DMS153 treated with DMSO at 0.1 percent for 48 hours (cell line): ENCODE measurements around the gene LIPM.
A peak's percentile ranks its signal among the peaks of the same experiment; 100 is the strongest.
"Not testable (repeated sequence)": the region's sequence is repeated elsewhere in the genome, so short reads cannot be mapped to it uniquely, and the experiment has no call there.

ENCODE experiments used
- DNase-seq: peaks from one replicate; lab custom pipeline; 2025; ENCODE audit not compliant: unreplicated experiment; lab: John Stamatoyannopoulos, UW

LIPM gene

GRCh38 chr10:88837632-88838031, 35.1 kb downstream of the LIPM start:
- DNase-seq = not testable (repeated sequence)

DNA sequence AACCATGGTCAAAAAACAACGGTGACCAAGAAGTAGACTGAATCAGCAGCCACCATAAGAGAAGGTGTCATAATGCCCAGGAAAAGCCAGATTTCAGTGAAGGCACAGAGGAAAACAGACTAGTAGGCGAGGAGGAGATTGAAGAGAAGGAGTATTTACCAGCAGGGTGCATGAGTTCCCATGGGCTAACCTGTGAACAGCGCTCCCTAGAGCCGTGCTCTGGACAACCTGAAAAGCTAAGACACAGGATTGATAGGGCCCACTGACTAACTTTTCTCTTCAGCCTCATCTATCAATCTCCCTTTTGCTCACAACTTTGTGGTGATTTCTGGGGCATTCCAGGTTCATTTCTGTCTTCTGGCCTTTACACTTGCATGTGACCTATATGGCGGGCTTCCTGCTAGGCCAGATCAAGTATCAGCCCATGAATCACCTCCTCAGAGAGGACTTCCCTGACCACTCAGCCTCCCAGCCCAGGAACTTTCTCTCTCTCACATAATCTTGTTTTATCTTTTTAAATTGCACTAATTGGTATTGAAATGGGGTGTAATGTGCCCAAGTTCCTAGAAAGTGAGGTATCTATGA, 36.3 kb downstream of the LIPM start:
- no peak for DNase-seq

DNA sequence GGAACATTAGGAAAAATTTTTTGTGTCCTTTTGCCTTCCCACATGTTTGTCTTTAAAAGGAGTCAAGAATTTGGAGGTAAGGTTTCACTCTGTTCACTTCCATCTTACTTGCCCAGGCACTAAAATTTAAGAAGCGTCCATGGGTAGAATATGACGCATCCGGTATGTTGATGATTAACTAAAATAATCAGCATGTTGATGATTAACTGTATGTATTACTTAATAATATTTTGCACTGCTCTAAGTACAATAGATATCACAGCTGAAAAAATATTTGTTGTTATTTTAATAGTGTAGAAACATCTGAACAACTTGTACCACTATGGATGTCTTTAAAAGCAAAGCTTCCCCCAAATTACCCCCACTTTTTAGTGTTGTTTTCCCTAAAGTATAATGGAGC, 37.6 kb downstream of the LIPM start:
- DNase-seq = no peak

DNA sequence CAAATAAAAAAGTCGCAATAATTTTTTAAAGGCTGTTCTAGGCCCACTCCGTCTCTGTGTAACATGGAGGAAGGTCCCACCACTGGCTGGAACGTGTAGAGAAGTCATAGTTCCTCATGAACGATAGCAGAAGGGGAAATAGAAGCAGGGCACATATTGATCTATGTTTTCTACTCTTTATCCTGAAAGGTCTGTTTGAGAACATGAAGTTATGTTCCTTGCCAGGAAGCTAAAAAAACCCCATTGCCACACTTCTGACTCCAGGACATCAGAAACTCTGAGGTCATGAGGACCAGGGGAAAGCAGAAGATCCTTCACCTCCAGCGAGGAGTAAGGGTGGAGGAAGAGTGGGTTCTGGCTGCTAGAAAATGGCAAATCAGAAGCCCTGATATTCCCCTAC, 38.4 kb downstream of the LIPM start:
- no peak for DNase-seq

DNA sequence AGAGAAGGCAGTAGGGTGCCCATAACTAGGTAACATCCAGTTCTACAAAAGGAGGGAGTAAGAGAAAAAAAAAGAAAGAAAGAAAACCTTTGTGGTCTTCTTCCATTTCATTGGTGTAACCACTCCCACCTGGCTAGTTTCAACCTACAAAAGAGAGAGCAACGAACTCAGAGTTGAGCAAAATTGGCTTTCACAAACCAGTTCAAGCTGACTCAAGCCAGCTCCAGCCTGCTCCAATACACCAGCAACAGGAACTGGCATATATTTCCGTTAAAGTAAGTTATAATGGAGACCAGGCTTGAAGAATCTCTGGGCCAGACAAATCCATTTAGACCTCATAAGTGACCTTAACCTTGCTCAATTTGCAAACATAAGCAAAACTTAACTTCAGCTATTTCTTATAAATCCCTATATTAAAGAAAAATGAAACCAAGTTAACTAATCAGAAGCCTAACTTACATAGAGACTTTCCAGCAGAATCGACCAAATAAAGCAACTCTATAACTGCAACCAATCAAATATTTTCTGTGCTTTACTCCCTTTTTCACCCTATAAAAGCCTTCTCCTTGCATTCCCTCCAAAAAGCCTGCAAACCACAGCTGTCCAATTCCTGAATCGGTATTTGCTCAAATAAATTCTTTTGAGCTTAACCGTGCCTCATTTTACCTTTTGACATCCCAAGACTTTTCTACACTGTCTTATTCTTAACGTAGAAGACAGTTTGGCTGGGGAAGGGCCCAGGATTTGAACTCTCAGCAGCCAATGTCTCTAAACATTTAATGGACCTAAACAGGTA, 39.0 kb downstream of the LIPM start:
- DNase-seq = no peak

DNA sequence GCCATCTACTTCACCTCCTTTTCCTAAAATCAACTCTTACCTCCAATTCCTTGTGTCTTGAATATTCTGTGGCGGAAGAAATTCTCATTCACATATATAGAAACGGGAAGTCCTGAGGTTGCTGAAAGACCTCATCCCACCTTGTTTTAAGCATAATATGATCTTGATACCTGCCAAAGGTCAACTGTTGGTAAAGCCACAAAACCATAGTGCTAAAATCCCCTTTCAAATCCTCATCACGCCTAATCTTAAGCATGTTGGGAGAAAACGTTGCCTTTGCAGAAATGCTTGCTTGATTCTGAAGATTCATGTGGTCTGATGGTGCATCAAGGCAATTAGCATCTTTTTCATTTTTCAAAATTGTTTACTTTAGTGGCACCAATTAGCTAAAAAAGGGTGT, 40.6 kb downstream of the LIPM start:
- DNase-seq = no peak

DNA sequence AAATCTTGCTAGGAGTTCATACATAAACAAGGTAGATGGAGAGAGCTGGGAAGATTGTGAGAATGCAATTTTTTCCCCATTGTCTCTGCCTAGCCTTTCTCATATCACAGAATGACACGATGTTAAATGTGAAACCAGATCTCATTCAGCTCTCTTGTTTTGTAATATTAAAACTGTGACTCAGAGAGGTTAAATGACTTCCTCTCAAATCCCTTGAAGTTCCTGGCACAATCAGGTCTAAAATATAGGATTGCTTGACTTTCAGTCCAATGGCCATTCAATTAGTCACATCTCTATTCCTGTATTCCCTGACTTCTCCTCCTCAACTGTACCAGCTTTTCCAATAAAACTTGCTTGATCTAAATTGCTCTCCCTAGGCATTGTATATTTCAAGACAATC, 46.0 kb downstream of the LIPM start:
- no peak for DNase-seq

DNA sequence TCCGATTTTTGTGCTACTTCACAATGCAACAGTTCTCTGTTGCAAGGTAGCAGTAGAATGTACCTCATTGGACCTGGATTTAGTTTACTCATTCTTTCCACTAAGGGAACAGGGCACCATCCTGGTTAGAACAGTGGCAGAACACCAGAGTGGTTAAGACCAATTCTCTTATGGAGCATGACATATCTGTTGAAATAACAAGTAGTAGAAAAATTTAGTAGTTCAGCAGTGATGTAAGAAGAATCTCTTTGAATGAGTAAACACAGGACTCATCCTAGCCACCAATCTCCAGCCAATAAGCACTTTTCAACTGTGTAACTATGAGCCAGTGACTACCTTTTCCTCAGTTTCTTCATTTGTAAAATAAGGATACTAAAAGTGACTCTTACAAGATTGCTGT, 46.7 kb downstream of the LIPM start:
- DNase-seq = no peak

- DNase-seq = no peak
Measured at GRCh38 chr10:88850712-88851111, 48.2 kb downstream of the LIPM start.

GRCh38 chr10:88851706-88852105, 49.2 kb downstream of the LIPM start, which contains the start of gene ANKRD22:
Gene ANKRD22, minus strand, starts transcription at chr10:88851844. Its CDS starts 237 bp downstream, at chr10:88851607.
- peak; percentile 45 for DNase-seq

DNA sequence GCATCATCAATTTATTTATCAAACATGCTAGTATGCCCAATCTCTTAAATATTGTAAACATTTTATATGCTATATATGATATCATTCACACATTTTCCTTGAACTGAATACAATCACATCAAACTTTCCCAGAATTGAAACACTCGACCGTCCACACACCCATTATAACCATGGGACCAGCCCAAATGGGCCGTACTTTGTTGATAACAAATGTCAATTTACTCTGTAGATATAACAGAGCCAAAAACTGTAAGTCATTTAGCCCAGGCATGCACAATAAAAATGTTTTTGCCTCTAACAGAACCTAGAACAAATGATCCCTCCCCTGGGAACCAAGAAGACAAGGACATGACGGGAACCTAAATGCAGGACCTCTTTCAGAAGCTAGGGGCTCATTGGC, 49.8 kb downstream of the LIPM start:
- DNase-seq = no peak

- DNase-seq = no peak
Measured at GRCh38 chr10:88853155-88853881, 50.8 kb downstream of the LIPM start.

- DNase-seq = no peak
Measured at GRCh38 chr10:88854684-88855083, 52.2 kb downstream of the LIPM start.

GRCh38 chr10:88857831-88858230, 55.3 kb downstream of the LIPM start:
- no peak for DNase-seq

DNA sequence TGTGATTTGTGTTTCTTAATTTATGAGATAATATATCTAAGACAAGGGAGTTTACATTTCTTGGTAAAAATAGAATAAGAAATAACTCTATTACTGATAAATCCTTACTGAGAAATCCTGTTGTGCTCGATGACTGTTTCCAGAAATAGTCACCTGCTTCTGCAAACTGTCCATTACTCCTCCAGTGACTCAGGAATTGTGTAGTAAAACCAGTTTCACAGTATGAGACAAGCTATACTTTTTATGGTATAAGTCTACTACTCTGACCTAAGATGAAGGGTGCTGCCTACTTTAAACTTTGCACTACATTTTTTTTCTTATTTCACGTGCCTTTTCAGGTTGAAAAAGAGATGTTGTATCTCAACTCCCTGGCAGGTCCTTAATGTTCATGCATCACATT, 56.0 kb downstream of the LIPM start:
- DNase-seq = no peak

- no peak for DNase-seq
Measured at GRCh38 chr10:88861036-88861435, 58.5 kb downstream of the LIPM start.

- no peak for DNase-seq
Measured at GRCh38 chr10:88865281-88865876, 62.8 kb downstream of the LIPM start.

GRCh38 chr10:88866454-88866853, 63.9 kb downstream of the LIPM start:
- DNase-seq = no peak

DNA sequence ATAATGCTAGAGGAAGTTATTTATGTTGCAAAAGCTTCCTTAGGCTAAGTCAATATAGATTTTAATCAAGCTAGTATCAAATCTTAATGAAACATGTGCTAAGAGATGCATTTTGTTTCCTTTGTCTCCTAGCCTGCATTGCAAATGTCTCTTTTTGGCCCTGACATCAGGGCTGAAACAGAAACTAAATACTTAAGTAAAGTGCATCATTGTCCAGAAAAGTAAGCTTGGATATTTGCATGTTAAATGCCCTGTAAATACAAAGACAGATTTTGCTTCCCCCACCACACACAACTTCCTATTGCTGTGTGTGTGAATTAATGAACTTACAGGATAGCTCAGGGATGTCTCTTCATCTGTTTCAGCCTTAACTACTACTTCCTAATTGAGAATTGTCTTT, 67.6 kb downstream of the LIPM start:
- no peak for DNase-seq
